ENCODE data around the gene KLK15. TPM values are rescaled to one million over a fixed set of nuclear protein-coding genes. Genes with fewer than 3 reads are reported as not detected.

KLK15 gene
- total and polyA plus RNA-seq, 10 of the 15 experiments (the other 5 are each of a cell fraction or from before 2014, with no cell fraction given): 0.04 to 0.08 TPM; not detected in 8

DNA sequence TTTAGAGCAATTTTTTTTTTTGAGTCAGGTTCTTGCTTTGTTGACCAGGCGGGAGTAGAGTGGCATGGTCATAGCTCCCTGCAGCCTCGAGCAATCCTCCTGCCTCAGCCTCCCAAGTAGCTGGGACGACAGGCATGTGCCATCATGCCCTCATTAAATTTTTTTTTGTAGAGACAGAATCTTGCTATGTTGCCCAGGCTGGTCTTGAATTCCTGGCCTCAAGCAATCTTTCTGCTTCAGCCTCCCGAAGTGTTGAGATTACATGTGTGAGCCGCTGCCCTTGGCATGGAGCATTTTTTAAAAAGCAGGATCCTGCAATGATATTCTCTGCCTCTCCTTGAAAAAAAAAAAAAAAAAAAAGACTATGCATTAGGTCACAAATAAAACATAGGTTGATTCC lies 57.2 kb downstream of the KLK15 start:
- H3K27me3 ChIP-seq (replicated peaks in 1 of 2; ENCODE audit: control insufficient read depth in 2 of 2, insufficient read depth in 2 of 2, low read length in 1 of 2): peaks cover 4 to 8% of the 10 kb centered on the region in 2 experiments
- H3K4me1 ChIP-seq (ENCODE audit: control insufficient read depth, insufficient read depth, low read length): no peaks in the 10 kb centered on the region
- intact Hi-C loops (cut with micrococcal nuclease; ENCODE audit: unreplicated experiment) (no loop called here), in situ Hi-C loops (cut with MboI) (no loop called here)
- ChIA-PET SMC1A (ENCODE audit: uncharacterized antibody, unreplicated experiment) (interaction anchor here (0.8 kb wide), 1 partner anchor 237 kb away, joined by 3 read pairs; no protein-coding TSS in a partner anchor), CTCF (interaction anchor here (0.9 to 1.9 kb wide), 2 partner anchors 70 to 145 kb away, joined by 3 to 6 read pairs; no protein-coding TSS in a partner anchor), POLR2A (no interaction called here), RAD21 (ENCODE audit: unreplicated experiment) (no interaction called here)
- no peak overlapping the region for H3K4me3 ChIP-seq
- no peak overlapping the region for H3K4me2 ChIP-seq (ENCODE audit: control insufficient read depth, insufficient read depth)
- BruUV-seq (replicated peaks): no TSS peak
- no peak for DNase-seq (ENCODE audit: low read depth, low spot score)
- TF ChIP-seq KLF5 (IDR thresholded peaks at IDR 0.05; ENCODE audit: partially characterized antibody): no peak
- TF ChIP-seq, protein P1, sequence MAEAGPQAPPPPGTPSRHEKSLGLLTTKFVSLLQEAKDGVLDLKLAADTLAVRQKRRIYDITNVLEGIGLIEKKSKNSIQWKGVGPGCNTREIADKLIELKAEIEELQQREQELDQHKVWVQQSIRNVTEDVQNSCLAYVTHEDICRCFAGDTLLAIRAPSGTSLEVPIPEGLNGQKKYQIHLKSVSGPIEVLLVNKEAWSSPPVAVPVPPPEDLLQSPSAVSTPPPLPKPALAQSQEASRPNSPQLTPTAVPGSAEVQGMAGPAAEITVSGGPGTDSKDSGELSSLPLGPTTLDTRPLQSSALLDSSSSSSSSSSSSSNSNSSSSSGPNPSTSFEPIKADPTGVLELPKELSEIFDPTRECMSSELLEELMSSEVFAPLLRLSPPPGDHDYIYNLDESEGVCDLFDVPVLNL (IDR thresholded peaks at IDR 0.05; ENCODE audit: low read depth, low read length): no peak
- TF ChIP-seq WRNIP1 (IDR thresholded peaks at IDR 0.05; ENCODE audit: borderline replicate concordance, low read depth, low read length): no peak
- TF ChIP-seq ATF7 (IDR thresholded peaks at IDR 0.05; ENCODE audit: low read depth): no peak
- ATAC-seq: no peak
- FAIRE-seq: no peak
- no peaks in the 10 kb centered on the region for H4K20me1 ChIP-seq (ENCODE audit: control insufficient read depth, insufficient read depth)
- H3K9ac ChIP-seq (ENCODE audit: control insufficient read depth, insufficient read depth, low read length): no peak overlapping the region
- no peak overlapping the region for H2AFZ ChIP-seq (ENCODE audit: control insufficient read depth, low read depth, low read length)
- no peaks in the 10 kb centered on the region for H3K9me3 ChIP-seq (replicated peaks; ENCODE audit: control insufficient read depth, insufficient read depth, low read length)
- no peaks in the 10 kb centered on the region for H3K79me2 ChIP-seq (ENCODE audit: control insufficient read depth, insufficient read depth, low read length)
- no peak overlapping the region for H3K27ac ChIP-seq (ENCODE audit: control insufficient read depth, insufficient read depth)
- 22% methylated on average over 5 of the region's 5 CpGs for WGBS (ENCODE audit: insufficient coverage, insufficient replicate concordance, low lambda C conversion rate, missing lambda C conversion rate)
- no peaks in the 10 kb centered on the region for H3K36me3 ChIP-seq (ENCODE audit: control insufficient read depth in 2 of 2, insufficient read depth in 2 of 2, low read length in 1 of 2)

Small RNAs within 50 kb of the gene (small RNA-seq; reads per million reads assigned to genes)
- gene SNORD88A (1,363 reads per million, percentile 100 among the genes with 10 or more reads in this experiment), gene SNORD88B (not detected), gene SNORD88C (not detected)

Other genes with a start within 250 kb of the KLK15 start
Only the 7 nearest of the 19 such genes appear.
- gene CLEC11A, start 110.2 kb downstream of the KLK15 start, total RNA-seq (2014; rRNA removed): not detected in 2 replicates
- gene CLEC11A, start 110.2 kb downstream of the KLK15 start, total RNA-seq (2014; rRNA removed; fragmentation: Illumina TruSeq; extraction: Trizol): not detected in 2 replicates
- gene CLEC11A, start 110.2 kb downstream of the KLK15 start, total RNA-seq (2021): not detected in 2 replicates
- not detected in 2 replicates for gene CLEC11A, start 110.2 kb downstream of the KLK15 start, polyA plus RNA-seq (2011; rRNA removed)
- gene CLEC11A, start 110.2 kb downstream of the KLK15 start, polyA plus RNA-seq (2014; fragmentation: Illumina TruSeq; extraction: Trizol): not detected in 2 replicates
- not detected for gene CLEC11A, start 110.2 kb downstream of the KLK15 start, polyA plus RNA-seq (2014; fragmentation: Nextera tagmentation; extraction: Ambion mirVana)
- gene CLEC11A, start 110.2 kb downstream of the KLK15 start, polyA plus RNA-seq (2014; rRNA removed): 0.09 TPM in 1 of 2 replicates, not detected in the other
- gene CLEC11A, start 110.2 kb downstream of the KLK15 start, polyA plus RNA-seq (2016; fragmentation: Nextera tagmentation; extraction: Ambion mirVana): not detected
- gene GPR32, start 63.1 kb downstream of the KLK15 start, total RNA-seq (2014; rRNA removed): not detected in 2 replicates
- not detected in 2 replicates for gene GPR32, start 63.1 kb downstream of the KLK15 start, total RNA-seq (2014; rRNA removed; fragmentation: Illumina TruSeq; extraction: Trizol)
- gene GPR32, start 63.1 kb downstream of the KLK15 start, total RNA-seq (2021): not detected in 2 replicates
- gene GPR32, start 63.1 kb downstream of the KLK15 start, polyA plus RNA-seq (2011; rRNA removed): not detected in 2 replicates
- gene GPR32, start 63.1 kb downstream of the KLK15 start, polyA plus RNA-seq (2014; fragmentation: Illumina TruSeq; extraction: Trizol): not detected in 2 replicates
- not detected for gene GPR32, start 63.1 kb downstream of the KLK15 start, polyA plus RNA-seq (2014; fragmentation: Nextera tagmentation; extraction: Ambion mirVana)
- not detected in 2 replicates for gene GPR32, start 63.1 kb downstream of the KLK15 start, polyA plus RNA-seq (2014; rRNA removed)
- gene GPR32, start 63.1 kb downstream of the KLK15 start, polyA plus RNA-seq (2016; fragmentation: Nextera tagmentation; extraction: Ambion mirVana): not detected
- gene ACP4, start 43.2 kb downstream of the KLK15 start, total RNA-seq (2014; rRNA removed): not detected in 2 replicates
- not detected in 2 replicates for gene ACP4, start 43.2 kb downstream of the KLK15 start, total RNA-seq (2014; rRNA removed; fragmentation: Illumina TruSeq; extraction: Trizol)
- gene ACP4, start 43.2 kb downstream of the KLK15 start, total RNA-seq (2021): not detected in 2 replicates
- not detected in 2 replicates for gene ACP4, start 43.2 kb downstream of the KLK15 start, polyA plus RNA-seq (2011; rRNA removed)
- gene ACP4, start 43.2 kb downstream of the KLK15 start, polyA plus RNA-seq (2014; fragmentation: Illumina TruSeq; extraction: Trizol): not detected in 2 replicates
- not detected for gene ACP4, start 43.2 kb downstream of the KLK15 start, polyA plus RNA-seq (2014; fragmentation: Nextera tagmentation; extraction: Ambion mirVana)
- gene ACP4, start 43.2 kb downstream of the KLK15 start, polyA plus RNA-seq (2014; rRNA removed): not detected in 2 replicates
- not detected for gene ACP4, start 43.2 kb downstream of the KLK15 start, polyA plus RNA-seq (2016; fragmentation: Nextera tagmentation; extraction: Ambion mirVana)
- gene KLK1, start 9.8 kb downstream of the KLK15 start, total RNA-seq (2014; rRNA removed): 3.3 and 3.4 TPM in 2 replicates
- 3.4 and 3.5 TPM in 2 replicates for gene KLK1, start 9.8 kb downstream of the KLK15 start, total RNA-seq (2014; rRNA removed; fragmentation: Illumina TruSeq; extraction: Trizol)
- gene KLK1, start 9.8 kb downstream of the KLK15 start, total RNA-seq (2021): 24.8 and 27.5 TPM in 2 replicates
- 21.1 and 24.8 TPM in 2 replicates for gene KLK1, start 9.8 kb downstream of the KLK15 start, polyA plus RNA-seq (2011; rRNA removed)
- 27.1 and 34.6 TPM in 2 replicates for gene KLK1, start 9.8 kb downstream of the KLK15 start, polyA plus RNA-seq (2014; fragmentation: Illumina TruSeq; extraction: Trizol)
- gene KLK1, start 9.8 kb downstream of the KLK15 start, polyA plus RNA-seq (2014; fragmentation: Nextera tagmentation; extraction: Ambion mirVana): 10 to 100 TPM; 20.7 to 22.0 TPM
- gene KLK1, start 9.8 kb downstream of the KLK15 start, polyA plus RNA-seq (2014; rRNA removed): 19.6 and 22.8 TPM in 2 replicates
- gene KLK1, start 9.8 kb downstream of the KLK15 start, polyA plus RNA-seq (2016; fragmentation: Nextera tagmentation; extraction: Ambion mirVana): 10 to 100 TPM; 13.9 to 14.4 TPM
- not detected in 2 replicates for gene KLK3, start 21.3 kb upstream of the KLK15 start, total RNA-seq (2014; rRNA removed)
- gene KLK3, start 21.3 kb upstream of the KLK15 start, total RNA-seq (2014; rRNA removed; fragmentation: Illumina TruSeq; extraction: Trizol): not detected in 2 replicates
- gene KLK3, start 21.3 kb upstream of the KLK15 start, total RNA-seq (2021): not detected in 2 replicates
- gene KLK3, start 21.3 kb upstream of the KLK15 start, polyA plus RNA-seq (2011; rRNA removed): 0.09 and 0.31 TPM in 2 replicates
- gene KLK3, start 21.3 kb upstream of the KLK15 start, polyA plus RNA-seq (2014; fragmentation: Illumina TruSeq; extraction: Trizol): not detected in 2 replicates
- gene KLK3, start 21.3 kb upstream of the KLK15 start, polyA plus RNA-seq (2014; fragmentation: Nextera tagmentation; extraction: Ambion mirVana): not detected
- gene KLK3, start 21.3 kb upstream of the KLK15 start, polyA plus RNA-seq (2014; rRNA removed): not detected in 2 replicates
- not detected for gene KLK3, start 21.3 kb upstream of the KLK15 start, polyA plus RNA-seq (2016; fragmentation: Nextera tagmentation; extraction: Ambion mirVana)
- gene KLK2, start 39.9 kb upstream of the KLK15 start, total RNA-seq (2014; rRNA removed): 0.96 and 2.4 TPM in 2 replicates
- gene KLK2, start 39.9 kb upstream of the KLK15 start, total RNA-seq (2014; rRNA removed; fragmentation: Illumina TruSeq; extraction: Trizol): 0.83 and 1.3 TPM in 2 replicates
- 1.6 and 1.8 TPM in 2 replicates for gene KLK2, start 39.9 kb upstream of the KLK15 start, total RNA-seq (2021)
- gene KLK2, start 39.9 kb upstream of the KLK15 start, polyA plus RNA-seq (2011; rRNA removed): 0.37 and 0.79 TPM in 2 replicates
- 2.4 and 3.1 TPM in 2 replicates for gene KLK2, start 39.9 kb upstream of the KLK15 start, polyA plus RNA-seq (2014; fragmentation: Illumina TruSeq; extraction: Trizol)
- gene KLK2, start 39.9 kb upstream of the KLK15 start, polyA plus RNA-seq (2014; fragmentation: Nextera tagmentation; extraction: Ambion mirVana): under 1 TPM; 0.19 to 0.55 TPM
- 3.1 and 4.0 TPM in 2 replicates for gene KLK2, start 39.9 kb upstream of the KLK15 start, polyA plus RNA-seq (2014; rRNA removed)
- 1 to 10 TPM; 1.1 to 3.0 TPM for gene KLK2, start 39.9 kb upstream of the KLK15 start, polyA plus RNA-seq (2016; fragmentation: Nextera tagmentation; extraction: Ambion mirVana)
- not detected in 2 replicates for gene KLK4, start 77.8 kb upstream of the KLK15 start, total RNA-seq (2014; rRNA removed)
- gene KLK4, start 77.8 kb upstream of the KLK15 start, total RNA-seq (2014; rRNA removed; fragmentation: Illumina TruSeq; extraction: Trizol): 0.14 TPM in 1 of 2 replicates, not detected in the other
- gene KLK4, start 77.8 kb upstream of the KLK15 start, total RNA-seq (2021): not detected in 2 replicates
- 0.13 and 0.31 TPM in 2 replicates for gene KLK4, start 77.8 kb upstream of the KLK15 start, polyA plus RNA-seq (2011; rRNA removed)
- 0.06 TPM in 1 of 2 replicates, not detected in the other for gene KLK4, start 77.8 kb upstream of the KLK15 start, polyA plus RNA-seq (2014; fragmentation: Illumina TruSeq; extraction: Trizol)
- not detected for gene KLK4, start 77.8 kb upstream of the KLK15 start, polyA plus RNA-seq (2014; fragmentation: Nextera tagmentation; extraction: Ambion mirVana)
- gene KLK4, start 77.8 kb upstream of the KLK15 start, polyA plus RNA-seq (2014; rRNA removed): not detected in 2 replicates
- not detected for gene KLK4, start 77.8 kb upstream of the KLK15 start, polyA plus RNA-seq (2016; fragmentation: Nextera tagmentation; extraction: Ambion mirVana)